Measurements from ENCODE around the gene PRKACG. TPM values are rescaled to one million over a fixed set of nuclear protein-coding genes. Genes with fewer than 3 reads are reported as not detected.

PRKACG gene
- total and polyA plus RNA-seq, 2 experiments from 2014 or later: 0.13 TPM; not detected in 1

DNA sequence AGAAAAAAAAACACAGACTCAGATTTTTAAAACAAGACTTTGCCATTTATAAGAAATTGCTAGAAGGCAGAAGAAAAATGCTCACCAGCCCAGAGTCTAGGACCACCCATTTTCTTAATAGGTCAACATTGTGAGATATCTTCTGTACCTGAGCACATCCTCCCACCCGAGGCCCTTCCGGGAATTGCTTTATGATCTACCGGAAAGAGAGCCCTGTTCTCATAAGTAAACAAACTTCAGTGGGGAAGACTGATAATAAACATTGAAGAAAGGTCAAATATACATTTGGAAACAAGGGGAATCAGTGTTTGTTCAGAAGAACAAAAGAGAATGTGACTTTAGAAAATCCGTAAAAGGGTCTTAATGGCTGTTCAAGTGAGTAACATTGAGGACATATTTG, 44.4 kb downstream of the PRKACG start:
- Histone ChIP-seq H3K9me3 (ENCODE audit: low read depth) (no peaks in the 10 kb centered on the region), H3K27ac (no peak overlapping the region), H3K36me3 (no peaks in the 10 kb centered on the region), H3K4me1 (ENCODE audit: low read depth) (peaks cover 6% of the 10 kb centered on the region), H3K27me3 (no peaks in the 10 kb centered on the region), H3K4me3 (no peak overlapping the region)
- DNase-seq (ENCODE audit: low read depth in 1 of 2, low spot score in 1 of 2): no peak
- TF ChIP-seq, protein P1, sequence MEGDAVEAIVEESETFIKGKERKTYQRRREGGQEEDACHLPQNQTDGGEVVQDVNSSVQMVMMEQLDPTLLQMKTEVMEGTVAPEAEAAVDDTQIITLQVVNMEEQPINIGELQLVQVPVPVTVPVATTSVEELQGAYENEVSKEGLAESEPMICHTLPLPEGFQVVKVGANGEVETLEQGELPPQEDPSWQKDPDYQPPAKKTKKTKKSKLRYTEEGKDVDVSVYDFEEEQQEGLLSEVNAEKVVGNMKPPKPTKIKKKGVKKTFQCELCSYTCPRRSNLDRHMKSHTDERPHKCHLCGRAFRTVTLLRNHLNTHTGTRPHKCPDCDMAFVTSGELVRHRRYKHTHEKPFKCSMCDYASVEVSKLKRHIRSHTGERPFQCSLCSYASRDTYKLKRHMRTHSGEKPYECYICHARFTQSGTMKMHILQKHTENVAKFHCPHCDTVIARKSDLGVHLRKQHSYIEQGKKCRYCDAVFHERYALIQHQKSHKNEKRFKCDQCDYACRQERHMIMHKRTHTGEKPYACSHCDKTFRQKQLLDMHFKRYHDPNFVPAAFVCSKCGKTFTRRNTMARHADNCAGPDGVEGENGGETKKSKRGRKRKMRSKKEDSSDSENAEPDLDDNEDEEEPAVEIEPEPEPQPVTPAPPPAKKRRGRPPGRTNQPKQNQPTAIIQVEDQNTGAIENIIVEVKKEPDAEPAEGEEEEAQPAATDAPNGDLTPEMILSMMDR (IDR thresholded peaks at IDR 0.05; ENCODE audit: low read depth, low read length): no peak

DNA sequence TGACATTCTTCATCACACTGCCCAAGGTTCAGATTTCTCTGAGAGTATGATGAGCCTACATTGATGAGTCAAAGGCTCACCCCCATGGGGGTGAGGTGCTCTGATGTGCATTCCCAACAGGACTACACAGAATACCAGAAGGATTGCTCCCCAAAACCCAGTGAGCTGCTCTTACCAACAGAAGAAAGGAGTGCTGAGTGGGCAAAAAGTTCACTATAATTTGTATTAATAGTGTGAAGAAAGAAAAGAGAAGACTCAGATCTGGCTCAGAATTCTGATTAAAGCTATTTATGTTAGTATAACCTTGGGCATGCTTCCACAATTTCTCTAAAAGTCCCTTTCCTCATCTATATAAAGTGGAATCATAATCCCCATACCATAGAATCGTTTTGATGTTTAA, 46.1 kb downstream of the PRKACG start:
- Histone ChIP-seq H3K4me3 (no peak overlapping the region), H3K36me3 (no peaks in the 10 kb centered on the region), H3K9me3 (ENCODE audit: low read depth) (no peaks in the 10 kb centered on the region), H3K27ac (no peak overlapping the region), H3K27me3 (no peaks in the 10 kb centered on the region), H3K4me1 (ENCODE audit: low read depth) (no peaks in the 10 kb centered on the region)
- TF ChIP-seq, protein P1 (IDR thresholded peaks at IDR 0.05; ENCODE audit: low read depth, low read length): no peak
- no peak for DNase-seq (ENCODE audit: low read depth in 1 of 2, low spot score in 1 of 2)

DNA sequence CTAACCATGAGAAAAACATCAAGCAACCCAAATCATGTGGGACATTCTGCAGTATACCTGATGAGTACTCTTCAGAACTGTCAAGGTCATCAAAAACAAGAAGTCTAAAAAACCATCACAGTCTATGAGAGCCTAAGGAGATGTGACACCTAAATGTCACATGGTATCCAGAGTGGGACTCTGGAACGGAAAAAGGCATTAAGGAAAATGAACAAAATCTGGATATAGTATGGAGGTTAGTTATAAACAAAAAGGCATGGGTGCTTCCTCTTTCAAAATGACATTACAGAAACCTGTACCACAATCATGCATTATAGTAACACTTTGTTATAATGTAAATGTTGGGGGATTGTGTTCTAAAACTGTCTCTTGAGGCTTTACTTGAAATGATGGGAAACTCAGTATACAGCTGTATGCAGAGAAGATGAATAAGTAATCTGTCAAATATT, 47.4 kb downstream of the PRKACG start:
- Histone ChIP-seq H3K27me3 (no peaks in the 10 kb centered on the region), H3K36me3 (no peaks in the 10 kb centered on the region), H3K4me1 (ENCODE audit: low read depth) (peaks cover 6% of the 10 kb centered on the region), H3K27ac (no peak overlapping the region), H3K4me3 (no peak overlapping the region), H3K9me3 (ENCODE audit: low read depth) (no peaks in the 10 kb centered on the region)
- no peak for DNase-seq (ENCODE audit: low read depth in 1 of 2, low spot score in 1 of 2)
- TF ChIP-seq, protein P1 (IDR thresholded peaks at IDR 0.05; ENCODE audit: low read depth, low read length): no peak

DNA sequence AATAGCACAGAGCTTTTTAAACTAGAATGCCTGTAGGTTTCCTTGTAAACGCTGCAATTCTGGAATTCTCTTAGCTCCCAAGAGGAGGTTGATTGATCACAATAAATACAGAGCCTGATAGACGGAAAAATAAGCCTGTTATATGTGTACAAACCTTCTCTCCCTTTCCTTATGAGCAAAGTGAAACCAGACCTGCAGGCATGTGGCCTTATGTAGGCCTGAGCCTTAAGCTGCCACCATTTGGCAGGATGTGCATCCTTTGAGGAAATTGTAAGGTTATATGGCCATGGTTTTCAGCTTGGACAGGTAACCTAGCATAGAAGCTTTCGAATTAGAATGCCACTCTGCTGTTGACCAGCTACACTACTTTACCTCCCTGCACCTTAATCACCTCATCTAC, 49.1 kb downstream of the PRKACG start:
- Histone ChIP-seq H3K4me3 (no peak overlapping the region), H3K9me3 (ENCODE audit: low read depth) (no peaks in the 10 kb centered on the region), H3K4me1 (ENCODE audit: low read depth) (peaks cover 7% of the 10 kb centered on the region), H3K27ac (no peak overlapping the region), H3K27me3 (no peaks in the 10 kb centered on the region), H3K36me3 (no peaks in the 10 kb centered on the region)
- DNase-seq (ENCODE audit: low read depth in 1 of 2, low spot score in 1 of 2): no peak
- TF ChIP-seq, protein P1 (IDR thresholded peaks at IDR 0.05; ENCODE audit: low read depth, low read length): no peak

DNA sequence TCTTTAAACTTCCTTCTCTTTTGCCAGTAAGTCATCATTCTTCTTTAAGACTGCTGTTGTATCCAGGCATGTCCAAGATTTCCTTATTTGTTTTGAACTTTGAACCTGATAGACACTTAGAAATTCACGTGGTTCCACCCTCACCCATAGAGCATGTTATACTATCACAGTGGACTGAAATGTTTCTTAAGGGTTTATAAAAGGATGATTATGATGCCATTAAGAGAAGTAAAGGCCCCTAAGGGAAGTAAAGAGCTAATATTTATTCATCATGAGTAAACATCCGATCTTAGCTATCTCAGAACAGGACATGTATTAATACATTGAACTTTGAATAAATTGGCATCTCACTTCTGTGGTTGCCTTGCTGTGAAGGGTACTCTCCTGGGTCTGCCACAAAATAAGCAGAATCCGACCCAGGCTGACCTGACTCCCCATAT, 49.8 kb downstream of the PRKACG start:
- Histone ChIP-seq H3K9me3 (ENCODE audit: low read depth) (no peaks in the 10 kb centered on the region), H3K27ac (no peak overlapping the region)
- TF ChIP-seq, protein P1 (IDR thresholded peaks at IDR 0.05; ENCODE audit: low read depth, low read length): no peak

DNA sequence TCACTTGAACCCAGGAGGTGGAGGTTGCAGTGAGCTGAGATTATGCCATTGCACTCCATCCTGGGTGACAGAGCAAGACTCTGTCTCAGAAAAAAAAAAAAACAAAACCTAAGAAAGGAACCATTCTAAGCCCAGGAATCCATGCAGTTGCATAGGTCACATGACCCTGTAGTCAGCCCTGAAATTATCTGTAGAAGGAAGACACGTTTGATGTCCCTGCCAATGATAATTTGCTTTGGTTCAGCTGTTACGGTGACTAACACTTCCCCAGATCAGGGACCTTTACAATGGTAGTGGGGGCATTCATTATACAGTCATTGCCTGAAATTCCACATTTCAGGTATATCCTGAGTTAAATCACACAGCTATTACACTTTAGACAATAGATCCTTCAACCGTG, 50.5 kb downstream of the PRKACG start:
- H3K36me3 ChIP-seq: no peaks in the 10 kb centered on the region
- peaks cover 7% of the 10 kb centered on the region for H3K4me1 ChIP-seq (ENCODE audit: low read depth)
- H3K4me3 ChIP-seq: no peak overlapping the region
- H3K27me3 ChIP-seq: no peaks in the 10 kb centered on the region
- no peaks in the 10 kb centered on the region for H3K9me3 ChIP-seq (ENCODE audit: low read depth)
- TF ChIP-seq, protein P1 (IDR thresholded peaks at IDR 0.05; ENCODE audit: low read depth, low read length): no peak
- H3K27ac ChIP-seq: no peak overlapping the region
- DNase-seq (ENCODE audit: low read depth in 1 of 2, low spot score in 1 of 2): no peak

More for the DNA sequence above, 49.8 kb downstream of the PRKACG start:
- Histone ChIP-seq H3K4me3 (no peak overlapping the region), H3K27me3 (no peaks in the 10 kb centered on the region), H3K36me3 (no peaks in the 10 kb centered on the region), H3K4me1 (ENCODE audit: low read depth) (peaks cover 7% of the 10 kb centered on the region)
- no peak for DNase-seq (ENCODE audit: low read depth in 1 of 2, low spot score in 1 of 2)
